ENCODE results near the gene VAT1L.

The VAT1L gene

DNA sequence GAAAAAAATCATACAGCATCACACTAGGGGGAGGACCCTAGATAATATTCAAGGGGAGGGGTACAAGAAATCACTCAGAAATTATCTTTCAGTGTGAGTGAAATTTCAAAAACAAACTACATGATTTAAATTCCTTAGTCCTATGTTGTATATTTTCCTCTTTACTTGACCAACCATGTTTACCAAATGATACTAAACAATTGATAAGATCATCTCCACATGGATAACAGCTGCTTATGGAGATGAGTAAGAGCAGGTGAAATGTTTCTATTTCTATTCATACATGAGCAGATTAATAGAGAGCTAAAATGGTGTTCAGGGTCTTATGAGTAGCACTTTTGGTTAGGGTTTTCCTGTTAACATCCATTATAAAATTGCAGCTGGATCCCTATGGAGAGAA is 7.3 kb upstream of the VAT1L start:
- in situ Hi-C loops (cut with HindIII; ENCODE audit: low sequenced_read_pairs): no loop called here

- in situ Hi-C loops (cut with HindIII; ENCODE audit: low sequenced_read_pairs): no loop called here
Measured at GRCh38 chr16:77782694-77783093, 5.7 kb upstream of the VAT1L start.

GRCh38 chr16:77784441-77785372 is 3.7 kb upstream of the VAT1L start:
- in situ Hi-C loops (cut with HindIII; ENCODE audit: low sequenced_read_pairs): no loop called here

GRCh38 chr16:77785373-77785764 is 3.0 kb upstream of the VAT1L start:
- in situ Hi-C loops (cut with HindIII; ENCODE audit: low sequenced_read_pairs): no loop called here

- in situ Hi-C loops (cut with HindIII; ENCODE audit: low sequenced_read_pairs): no loop called here
Measured at GRCh38 chr16:77786186-77786847, 2.0 kb upstream of the VAT1L start.

- in situ Hi-C loops (cut with HindIII; ENCODE audit: low sequenced_read_pairs): no loop called here
Measured at GRCh38 chr16:77787452-77787851, 912 bp upstream of the VAT1L start.

- in situ Hi-C loops (cut with HindIII; ENCODE audit: low sequenced_read_pairs): no loop called here
Measured at GRCh38 chr16:77789085-77790008, 983 bp downstream of the VAT1L start.

GRCh38 chr16:77790009-77790372 is 1.6 kb downstream of the VAT1L start:
- in situ Hi-C loops (cut with HindIII; ENCODE audit: low sequenced_read_pairs): no loop called here

DNA sequence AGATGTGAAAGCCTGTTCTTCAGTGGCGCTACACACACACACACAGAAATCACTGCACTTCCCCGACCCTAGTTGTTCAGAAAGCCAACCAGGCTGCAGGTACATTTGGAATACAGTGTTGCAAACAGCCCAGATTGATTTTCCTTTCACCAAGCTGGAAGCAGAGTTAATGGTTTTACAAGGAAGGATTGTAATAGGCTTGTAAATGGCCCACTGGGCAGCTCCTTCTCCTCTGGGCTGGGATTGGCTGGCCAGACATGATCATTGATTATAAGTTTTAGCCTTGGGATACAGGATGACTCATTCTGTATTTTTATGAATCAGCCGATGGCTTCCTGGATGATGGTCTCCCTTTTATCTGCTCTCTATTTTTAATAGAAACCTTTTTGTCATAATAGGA is 2.5 kb downstream of the VAT1L start:
- in situ Hi-C loops (cut with HindIII; ENCODE audit: low sequenced_read_pairs): no loop called here

DNA sequence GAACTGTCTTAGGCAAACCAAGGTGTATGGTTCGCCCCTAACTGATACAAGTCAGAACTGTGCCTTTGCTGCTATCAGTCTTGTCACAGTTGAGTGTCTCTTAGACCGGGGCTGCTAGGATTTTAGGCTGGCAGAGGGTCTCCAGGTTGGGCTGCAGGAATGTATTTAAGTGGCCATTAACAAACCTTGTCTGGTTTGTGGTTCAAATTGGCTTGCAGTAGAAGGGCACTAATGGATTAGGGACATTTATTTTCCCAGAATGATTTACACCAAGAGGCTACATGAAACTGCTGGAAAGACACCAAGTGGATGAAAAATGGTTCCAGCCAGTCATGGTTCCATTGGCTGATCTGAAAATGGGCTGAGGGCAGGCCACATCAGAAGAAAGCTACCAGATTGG is 5.1 kb downstream of the VAT1L start:
- in situ Hi-C loops (cut with HindIII; ENCODE audit: low sequenced_read_pairs): no loop called here

- in situ Hi-C loops (cut with HindIII; ENCODE audit: low sequenced_read_pairs): no loop called here
Measured at GRCh38 chr16:77794586-77794985, 6.2 kb downstream of the VAT1L start.

GRCh38 chr16:77801817-77802216 is 13.5 kb downstream of the VAT1L start:
- in situ Hi-C loops (cut with HindIII; ENCODE audit: low sequenced_read_pairs): no loop called here

- in situ Hi-C loops (cut with HindIII; ENCODE audit: low sequenced_read_pairs): no loop called here
Measured at GRCh38 chr16:77805398-77805797, 17.0 kb downstream of the VAT1L start.

- in situ Hi-C loops (cut with HindIII; ENCODE audit: low sequenced_read_pairs): no loop called here
Measured at GRCh38 chr16:77807021-77807420, 18.7 kb downstream of the VAT1L start.

DNA sequence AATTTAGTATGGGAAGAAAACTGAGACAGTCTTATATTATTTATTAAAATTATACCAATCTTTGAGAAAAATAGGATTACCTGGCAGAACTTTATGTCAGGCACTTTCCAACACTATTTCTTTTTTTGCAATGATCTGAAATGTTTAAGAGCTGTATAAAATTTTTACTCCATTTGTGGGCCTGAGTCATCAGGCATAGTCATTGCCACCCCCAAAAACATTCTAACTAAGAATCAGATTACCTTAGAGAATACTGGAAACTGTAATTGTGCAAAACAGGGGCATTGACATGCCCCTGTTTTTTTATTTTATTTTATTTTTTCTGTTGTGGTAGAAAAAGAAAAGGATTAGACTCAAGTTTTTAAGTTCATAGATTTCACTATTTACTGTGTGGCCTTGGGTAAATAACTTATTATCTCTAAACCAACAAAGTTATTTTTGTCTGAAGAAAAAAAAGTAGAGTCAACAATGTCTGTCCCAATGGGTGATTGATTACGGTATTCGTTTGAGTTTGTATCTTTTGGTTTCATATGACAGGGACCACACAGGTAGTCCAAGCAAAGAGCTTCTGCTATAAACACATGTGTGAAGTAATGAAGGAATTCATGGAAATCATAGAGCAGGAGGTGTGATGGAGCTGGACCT is 24.6 kb downstream of the VAT1L start:
- in situ Hi-C loops (cut with HindIII; ENCODE audit: low sequenced_read_pairs): no loop called here

DNA sequence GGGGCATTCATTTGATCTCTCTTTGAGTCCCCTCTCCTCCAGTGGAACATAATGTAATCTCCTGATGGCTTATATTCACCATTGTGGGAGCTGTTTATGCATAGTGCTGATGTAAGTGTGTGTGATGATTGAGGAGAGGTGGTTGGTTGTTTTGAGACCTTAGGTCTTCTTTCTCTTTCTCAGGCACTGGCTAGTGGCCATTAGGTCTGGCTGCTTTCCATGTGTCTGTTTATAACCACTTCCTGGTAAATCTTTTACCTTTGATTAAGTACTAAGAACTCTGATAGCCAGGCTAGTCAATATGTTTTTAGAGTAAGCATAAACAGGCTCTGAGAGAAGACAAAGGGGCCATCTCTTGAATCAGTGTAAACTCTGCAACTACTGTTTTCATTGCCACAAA is 27.9 kb downstream of the VAT1L start:
- in situ Hi-C loops (cut with HindIII; ENCODE audit: low sequenced_read_pairs): no loop called here

GRCh38 chr16:77820340-77820739 is 32.0 kb downstream of the VAT1L start:
- in situ Hi-C loops (cut with HindIII; ENCODE audit: low sequenced_read_pairs): no loop called here

GRCh38 chr16:77822661-77823060 is 34.3 kb downstream of the VAT1L start:
- in situ Hi-C loops (cut with HindIII; ENCODE audit: low sequenced_read_pairs): no loop called here

- in situ Hi-C loops (cut with HindIII; ENCODE audit: low sequenced_read_pairs): no loop called here
Measured at GRCh38 chr16:77823067-77823466, 34.7 kb downstream of the VAT1L start.

DNA sequence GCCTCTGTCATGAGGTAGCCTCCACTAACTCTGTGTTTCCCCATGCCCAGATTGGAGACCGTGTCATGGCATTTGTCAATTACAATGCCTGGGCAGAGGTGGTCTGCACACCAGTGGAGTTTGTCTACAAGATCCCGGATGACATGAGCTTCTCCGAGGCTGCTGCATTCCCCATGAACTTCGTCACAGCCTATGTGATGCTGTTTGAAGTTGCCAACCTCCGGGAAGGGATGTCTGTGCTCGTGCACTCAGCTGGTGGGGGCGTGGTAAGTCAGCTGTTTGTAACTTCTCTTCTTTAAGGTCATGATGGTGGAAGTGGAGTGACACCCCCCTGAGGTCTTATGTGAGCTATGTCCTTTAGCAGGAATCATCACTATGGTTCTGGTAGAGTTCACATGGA is 36.8 kb downstream of the VAT1L start:
- in situ Hi-C loops (cut with HindIII; ENCODE audit: low sequenced_read_pairs): no loop called here

DNA sequence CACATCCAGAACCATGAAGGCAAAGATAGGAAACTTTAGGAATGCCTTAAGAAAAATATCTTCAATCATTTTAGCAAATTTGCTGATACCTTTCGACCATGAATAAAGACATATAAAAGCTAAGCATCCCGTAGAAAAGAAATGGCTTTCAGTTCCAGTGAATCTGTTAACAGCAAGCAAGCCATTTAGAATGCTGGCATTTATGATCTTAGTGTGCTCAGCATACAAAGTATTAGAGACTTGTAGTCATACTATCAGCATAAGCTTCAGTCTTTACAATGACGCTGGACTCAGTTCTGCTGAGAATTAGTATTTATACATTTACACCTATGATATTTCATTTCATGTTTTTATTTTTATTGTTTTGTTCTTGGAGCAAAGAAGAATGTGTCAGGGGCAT is 38.7 kb downstream of the VAT1L start:
- in situ Hi-C loops (cut with HindIII; ENCODE audit: low sequenced_read_pairs): no loop called here

Measured in DLD1 (cell line).